H1 (cell line): ENCODE data around the gene ASTL. TPM values are rescaled to one million over a fixed set of nuclear protein-coding genes. Genes with fewer than 3 reads are reported as not detected.

ENCODE experiments used
- BCL11A ChIP-seq, 2 experiments: IDR thresholded peaks; one replicate each; pipeline ENCODE4 v1.6.1; 2011; ENCODE audit warnings: low read depth in 2 of 2, low read length in 2 of 2, mild to moderate bottlenecking in 2 of 2
- GABPA ChIP-seq: IDR thresholded peaks from 2 replicates; pipeline ENCODE4 v1.6.1; 2011; ENCODE audit warnings: mild to moderate bottlenecking, low read length, moderate library complexity, borderline replicate concordance; ENCODE audit not compliant: insufficient read depth
- KDM4A ChIP-seq: IDR thresholded peaks from one replicate; pipeline ENCODE4 v1.7.1; 2012; ENCODE audit warnings: low read depth, mild to moderate bottlenecking, moderate library complexity, low read length, inconsistent platforms; ENCODE audit not compliant: severe bottlenecking
- KDM5A ChIP-seq: fragments of 200-600 bp; IDR thresholded peaks from 2 replicates; pipeline ENCODE4 v1.7.1; 2012; ENCODE audit warnings: mild to moderate bottlenecking, low read length, inconsistent platforms, mixed read lengths
- RNF2 ChIP-seq: fragments of 200-900, 300-1000 bp; sonication (generic); IDR thresholded peaks from 2 replicates; pipeline ENCODE4 v1.7.1; 2016; ENCODE audit warnings: borderline replicate concordance, low read depth, mild to moderate bottlenecking, antibody characterized with exemption, low read length; ENCODE audit not compliant: poor library complexity, severe bottlenecking; ENCODE audit errors: missing control alignments
- SP2 ChIP-seq: IDR thresholded peaks from 2 replicates; pipeline ENCODE4 v1.6.1; 2012; ENCODE audit warnings: mild to moderate bottlenecking, low read length, inconsistent platforms
- SUZ12 ChIP-seq: fragments of 200-600 bp; sonication (generic); IDR thresholded peaks from 2 replicates; pipeline ENCODE4 v1.6.1; 2012; ENCODE audit warnings: mild to moderate bottlenecking, inconsistent platforms, low read length, moderate library complexity, mixed read lengths
- TAF1 ChIP-seq: IDR thresholded peaks from 2 replicates; pipeline ENCODE4 v1.6.1; 2011; ENCODE audit warnings: mild to moderate bottlenecking, low read depth, low read length
- TBP ChIP-seq: IDR thresholded peaks from 2 replicates; pipeline ENCODE4 v1.6.1; 2011; ENCODE audit warnings: low read depth, low read length, improper control_type of control experiment
- polyA plus RNA-seq, 7 experiments: library from polyadenylated mRNA; depleted of rRNA in 3 of 7; stranded (reverse) in 5 of 7; unstranded in 2 of 7; fragments of >200 nt in 5 of 7; fragments of 200-250 nt in 2 of 7; gene quantifications; 1 replicate in 5 of 7; 2 replicates in 1 of 7; 4 replicates in 1 of 7; pipeline versions ENCODE4 v1.2.1 to v1.2.3, GENCODE V29; 2011 to 2013; ENCODE audit warnings: missing spikeins in 2 of 7, mixed read lengths in 2 of 7
- total RNA-seq: library from RNA; stranded (reverse); fragmentation: NEBNext Ultra II Directional; extraction: Animal tissue kit (Norgen Biotek cat#: 25700); gene quantifications from 2 replicates; pipeline ENCODE4 v1.2.1, GENCODE V29; 2021
- TF ChIP-seq, protein P1 (sequence below): IDR thresholded peaks from 2 replicates; pipeline ENCODE4 v1.6.1; 2011; ENCODE audit warnings: low read length, improper control_type of control experiment

The ASTL gene
- total and polyA plus RNA-seq, 2 of the 8 experiments (the other 6 are each of a cell fraction or from before 2014, with no cell fraction given), result 0.60 to 1.4 TPM

DNA sequence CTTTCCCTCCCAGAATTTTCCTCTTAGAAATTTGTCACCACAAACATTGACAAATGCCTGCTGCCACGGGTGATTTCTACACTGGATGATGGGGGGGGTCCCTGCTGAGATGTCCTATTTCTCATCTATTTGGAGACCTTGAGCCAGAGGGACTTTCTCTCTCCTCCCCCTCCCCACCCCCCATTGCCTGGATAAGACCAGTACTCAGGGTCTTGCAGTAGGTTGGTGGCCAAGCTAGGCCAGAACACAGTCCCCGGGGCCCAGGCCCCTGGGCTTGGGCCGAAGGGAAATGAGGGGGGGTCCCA is 7.5 kb upstream of the ASTL start (continued):
- TF ChIP-seq KDM5A (no peak), TAF1 (no peak), BCL11A (IDR thresholded peaks at IDR 0.05; ENCODE audit: low read depth in 2 of 2, low read length in 2 of 2) (no peak), KDM4A (no peak), RNF2 (no peak), SUZ12 (no peak), SP2 (no peak), TBP (no peak), GABPA (no peak)
- TF ChIP-seq, protein P1, sequence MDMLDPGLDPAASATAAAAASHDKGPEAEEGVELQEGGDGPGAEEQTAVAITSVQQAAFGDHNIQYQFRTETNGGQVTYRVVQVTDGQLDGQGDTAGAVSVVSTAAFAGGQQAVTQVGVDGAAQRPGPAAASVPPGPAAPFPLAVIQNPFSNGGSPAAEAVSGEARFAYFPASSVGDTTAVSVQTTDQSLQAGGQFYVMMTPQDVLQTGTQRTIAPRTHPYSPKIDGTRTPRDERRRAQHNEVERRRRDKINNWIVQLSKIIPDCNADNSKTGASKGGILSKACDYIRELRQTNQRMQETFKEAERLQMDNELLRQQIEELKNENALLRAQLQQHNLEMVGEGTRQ, result no peak
